CD4-positive, alpha-beta T cell (primary cell): ENCODE measurements around the gene FGB. TPM values are rescaled to one million over a fixed set of nuclear protein-coding genes. Genes with fewer than 3 reads are reported as not detected.

Experiments used
- ATAC-seq: fragments of 200-7000 bp; cut with Tn5 transposase; one replicate; pipeline ENCODE4 v1.10.0; 2022; ENCODE audit warnings: mild to moderate bottlenecking; ENCODE audit not compliant: poor library complexity
- CTCF ChIA-PET: fragments of 350-600 bp; sonication (Branson Sonifier 250); formaldehyde crosslinking; loops from one replicate; lab custom pipeline; 2021; ENCODE audit warnings: antibody characterized with exemption, inconsistent platforms; lab: Charles Lee
- POLR2A ChIA-PET: fragments of 350-600 bp; sonication (Branson Sonifier 250); formaldehyde crosslinking; loops from one replicate; lab custom pipeline; 2021; ENCODE audit warnings: antibody characterized with exemption, inconsistent platforms; lab: Charles Lee
- DNase-seq, 14 experiments: peaks; one replicate each; pipeline ENCODE4 v3.0.0-alpha.2; 2013 to 2020; ENCODE audit warnings: mixed read lengths in 2 of 14
- H3K27ac ChIP-seq, 2 donors: one replicate each; pipeline versions ENCODE4 v1.5.1 to v1.7.0; 2013; ENCODE audit warnings: low read length in 2 of 2, low read depth in 1 of 2, mild to moderate bottlenecking in 1 of 2
- H3K27me3 ChIP-seq, 2 experiments: 1 replicate in 1 of 2; 2 replicates in 1 of 2; pipeline versions ENCODE4 v1.6.1 to v1.7.0; 2013; ENCODE audit warnings: low read length in 2 of 2, control low read depth in 1 of 2, mild to moderate bottlenecking in 1 of 2, moderate library complexity in 1 of 2; ENCODE audit not compliant: insufficient read depth in 2 of 2, control insufficient read depth in 1 of 2
- H3K36me3 ChIP-seq: one replicate; pipeline ENCODE4 v1.6.1; 2013; ENCODE audit warnings: low read length, control low read depth; ENCODE audit not compliant: insufficient read depth
- H3K4me1 ChIP-seq: one replicate; pipeline ENCODE4 v1.6.1; 2013; ENCODE audit warnings: low read length, control low read depth; ENCODE audit not compliant: insufficient read depth
- H3K4me3 ChIP-seq: one replicate; pipeline ENCODE4 v1.5.1; 2013; ENCODE audit warnings: mild to moderate bottlenecking, low read length, moderate library complexity
- H3K9me3 ChIP-seq, 2 experiments: 1 replicate in 1 of 2; 2 replicates in 1 of 2; pipeline versions ENCODE4 v1.6.1 to v1.7.0; 2013; ENCODE audit warnings: low read length in 2 of 2, mild to moderate bottlenecking in 2 of 2, control low read depth in 1 of 2, moderate library complexity in 1 of 2; ENCODE audit not compliant: control insufficient read depth in 1 of 2, insufficient read depth in 1 of 2
- H3K27ac Mint-ChIP-seq: one replicate; pipeline ENCODE4 v1.8.0; 2020; ENCODE audit warnings: mixed read lengths
- H3K27me3 Mint-ChIP-seq: one replicate; pipeline ENCODE4 v1.8.0; 2021; ENCODE audit warnings: mixed read lengths
- H3K36me3 Mint-ChIP-seq: one replicate; pipeline ENCODE4 v1.8.0; 2021; ENCODE audit warnings: low read depth, mixed read lengths
- H3K4me1 Mint-ChIP-seq: one replicate; pipeline ENCODE4 v1.8.0; 2021; ENCODE audit warnings: low read depth, mixed read lengths
- H3K4me3 Mint-ChIP-seq: one replicate; pipeline ENCODE4 v1.8.0; 2020; ENCODE audit warnings: mild to moderate bottlenecking, mixed read lengths
- H3K9me3 Mint-ChIP-seq: one replicate; pipeline ENCODE4 v1.8.0; 2020; ENCODE audit warnings: mixed read lengths
- CTCF ChIP-seq: fragments of 200-600 bp; IDR thresholded peaks from one replicate; pipeline ENCODE4 v1.8.0; 2022; ENCODE audit warnings: antibody characterized with exemption, mild to moderate bottlenecking
- intact Hi-C, 2 experiments: fragments of 100-400 bp; cut with DNase I in 1 of 2; cut with micrococcal nuclease in 1 of 2; formaldehyde crosslinking; loops; one replicate each; pipeline versions ENCODE4 v1.15.1 to v1.9.0; 2023 to 2025; cut with DNase I, micrococcal nuclease
- total RNA-seq, 174 experiments: library from RNA in 2 of 174; stranded (reverse) in 2 of 174; gene quantifications; one replicate each; pipeline ENCODE4 v1.2.3 and lab custom pipeline; 2021 to 2026

FGB gene
- total RNA-seq, 2 experiments from 2014 or later, result not detected

- H3K4me3 ChIP-seq, result no peak overlapping the region
- peaks cover 0 to 22% of the 10 kb centered on the region in 2 experiments for H3K27me3 ChIP-seq
- H3K9me3 ChIP-seq, result no peaks in the 10 kb centered on the region
- no peak for TF ChIP-seq CTCF
- POLR2A ChIA-PET, result interaction anchor here (0.8 kb wide), 1 partner anchor 64 kb away, joined by 4 read pairs; the partner anchor contains the start of gene PLRG1
- no peak overlapping the region for H3K27ac ChIP-seq
- DNase-seq, result no peak
- ATAC-seq, result no peak
- intact Hi-C loops, result no loop called here
- Mint-ChIP-seq H3K27ac (no peak overlapping the region), H3K4me3 (no peak overlapping the region), H3K36me3 (no peaks in the 10 kb centered on the region), H3K27me3 (peaks cover 33% of the 10 kb centered on the region), H3K4me1 (no peaks in the 10 kb centered on the region), H3K9me3 (no peaks in the 10 kb centered on the region)
- H3K4me1 ChIP-seq, result no peaks in the 10 kb centered on the region
- CTCF ChIA-PET, result no interaction called here
- H3K36me3 ChIP-seq, result no peaks in the 10 kb centered on the region
Observed at GRCh38 chr4:154614306-154614705, 51.5 kb downstream of the FGB start.

- no peak overlapping the region for H3K4me3 Mint-ChIP-seq
- POLR2A ChIA-PET, result no interaction called here
- TF ChIP-seq CTCF, result no peak
- DNase-seq (no peak), ATAC-seq (no peak)
- intact Hi-C loops, result no loop called here
- H3K27me3 ChIP-seq, result peaks cover 0 to 19% of the 10 kb centered on the region in 2 experiments
- H3K36me3 ChIP-seq, result no peaks in the 10 kb centered on the region
- H3K4me1 ChIP-seq, result no peaks in the 10 kb centered on the region
- H3K9me3 Mint-ChIP-seq, result no peaks in the 10 kb centered on the region
- H3K4me3 ChIP-seq, result no peak overlapping the region
- H3K36me3 Mint-ChIP-seq, result no peaks in the 10 kb centered on the region
- no peaks in the 10 kb centered on the region for H3K9me3 ChIP-seq
- H3K27me3 Mint-ChIP-seq, result peaks cover 29% of the 10 kb centered on the region
- H3K27ac Mint-ChIP-seq, result no peak overlapping the region
- no peak overlapping the region for H3K27ac ChIP-seq
- no peaks in the 10 kb centered on the region for H3K4me1 Mint-ChIP-seq
- CTCF ChIA-PET, result no interaction called here
Observed at GRCh38 chr4:154615211-154615610, 52.4 kb downstream of the FGB start.

GRCh38 chr4:154616287-154616686 is 53.5 kb downstream of the FGB start:
- no peak for TF ChIP-seq CTCF
- no peak overlapping the region for H3K4me3 Mint-ChIP-seq
- POLR2A ChIA-PET, result no interaction called here

More at GRCh38 chr4:154616287-154616686, 53.5 kb downstream of the FGB start:
- CTCF ChIA-PET, result no interaction called here
- no peak overlapping the region for H3K27ac Mint-ChIP-seq
- H3K27me3 Mint-ChIP-seq, result peaks cover 21% of the 10 kb centered on the region
- Histone ChIP-seq H3K9me3 (no peaks in the 10 kb centered on the region), H3K4me3 (no peak overlapping the region), H3K36me3 (no peaks in the 10 kb centered on the region), H3K27me3 (peaks cover 0 to 19% of the 10 kb centered on the region in 2 experiments), H3K27ac (no peak overlapping the region), H3K4me1 (no peaks in the 10 kb centered on the region)
- ATAC-seq, result no peak
- no peaks in the 10 kb centered on the region for H3K4me1 Mint-ChIP-seq
- no peak for DNase-seq
- intact Hi-C loops, result no loop called here
- no peaks in the 10 kb centered on the region for H3K36me3 Mint-ChIP-seq
- H3K9me3 Mint-ChIP-seq, result no peaks in the 10 kb centered on the region
